GM12891 (cell line): ENCODE data around the gene PFKFB3.

Experiments
- PAX5 ChIP-seq: IDR thresholded peaks from 2 replicates; pipeline ENCODE4 v1.6.1; 2011; ENCODE audit warnings: low read length, moderate library complexity, mild to moderate bottlenecking; ENCODE audit not compliant: insufficient read depth, severe bottlenecking
- POLR2A ChIP-seq: IDR thresholded peaks from 2 replicates; pipeline ENCODE4 v1.6.1; 2011; ENCODE audit warnings: low read depth, low read length, control low read depth
- POLR2AphosphoS5 ChIP-seq: IDR thresholded peaks from 2 replicates; pipeline ENCODE4 v1.6.1; 2011; ENCODE audit warnings: low read depth, low read length, control low read depth
- SPI1 ChIP-seq: IDR thresholded peaks from 2 replicates; pipeline ENCODE4 v1.6.1; 2011; ENCODE audit warnings: low read depth, low read length, control low read depth
- TAF1 ChIP-seq: IDR thresholded peaks from 2 replicates; pipeline ENCODE4 v1.6.1; 2011; ENCODE audit warnings: low read depth, low read length, control low read depth

GRCh38 chr10:6164271-6165095 is 38.2 kb upstream of the PFKFB3 start:
- TF ChIP-seq POLR2A (no peak), TAF1 (no peak), PAX5 (no peak), SPI1 (no peak), POLR2AphosphoS5 (0 out of 2 replicates have a peak, but pooled peaks have one; percentile 9)
